Measurements from ENCODE around the gene CTDSP2.

DNA sequence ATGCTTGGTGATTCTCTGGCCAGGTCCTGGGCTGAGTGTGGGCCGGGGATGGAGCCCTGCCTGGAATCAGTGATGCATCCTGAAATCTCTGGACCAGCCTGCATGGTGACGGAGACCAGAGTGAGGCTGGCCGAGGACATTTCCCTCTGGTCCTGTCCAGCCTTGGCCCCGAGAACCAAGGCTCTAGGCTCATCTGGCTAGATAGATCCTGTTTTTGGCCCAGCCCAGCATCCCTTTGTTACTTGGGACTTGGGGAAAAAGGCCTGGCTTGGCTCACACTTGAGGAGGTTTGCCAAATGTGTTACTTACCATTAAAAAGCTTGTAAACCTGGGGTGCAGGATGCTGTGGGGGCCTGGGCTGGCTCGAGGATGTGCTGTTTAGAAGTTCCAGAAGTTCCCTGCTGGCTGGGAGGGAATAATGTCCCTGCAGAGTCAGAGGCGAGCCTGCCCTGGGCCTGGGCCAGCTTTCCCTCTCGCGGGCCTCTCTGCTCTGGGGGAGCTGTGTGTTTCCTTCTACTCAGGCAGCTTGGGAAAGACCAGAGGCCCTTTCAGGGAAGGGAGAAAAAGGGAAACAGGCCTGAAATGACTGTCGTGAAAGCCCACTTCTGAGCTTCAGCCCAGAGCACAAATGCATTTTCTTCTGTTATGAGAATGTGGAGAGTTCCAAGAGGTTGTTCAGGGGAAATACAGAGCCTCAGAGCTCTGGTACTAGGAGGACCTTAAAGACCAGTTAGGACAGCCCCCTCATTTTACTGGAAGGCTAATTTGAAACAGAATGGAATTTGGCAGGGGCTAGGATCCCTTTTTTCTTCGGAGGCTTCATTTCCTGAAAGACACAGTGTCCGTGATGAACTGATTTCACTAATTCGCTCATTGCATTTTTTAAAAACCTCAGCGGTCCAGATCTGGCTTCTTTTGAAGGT, 47.2 kb upstream of the CTDSP2 start:
- TF ChIP-seq POLR2A (IDR thresholded peaks at IDR 0.05; ENCODE audit: low read depth, low read length) (no peak), CREB1 (IDR thresholded peaks at IDR 0.05; ENCODE audit: low read depth) (no peak), NR2C2 (IDR thresholded peaks at IDR 0.05; ENCODE audit: borderline replicate concordance, control insufficient read depth, insufficient read length, low read depth) (no peak), CBX5 (IDR thresholded peaks at IDR 0.05; ENCODE audit: low read depth) (no peak), NR2C1 (IDR thresholded peaks at IDR 0.05) (no peak)
- TF ChIP-seq, protein P1, sequence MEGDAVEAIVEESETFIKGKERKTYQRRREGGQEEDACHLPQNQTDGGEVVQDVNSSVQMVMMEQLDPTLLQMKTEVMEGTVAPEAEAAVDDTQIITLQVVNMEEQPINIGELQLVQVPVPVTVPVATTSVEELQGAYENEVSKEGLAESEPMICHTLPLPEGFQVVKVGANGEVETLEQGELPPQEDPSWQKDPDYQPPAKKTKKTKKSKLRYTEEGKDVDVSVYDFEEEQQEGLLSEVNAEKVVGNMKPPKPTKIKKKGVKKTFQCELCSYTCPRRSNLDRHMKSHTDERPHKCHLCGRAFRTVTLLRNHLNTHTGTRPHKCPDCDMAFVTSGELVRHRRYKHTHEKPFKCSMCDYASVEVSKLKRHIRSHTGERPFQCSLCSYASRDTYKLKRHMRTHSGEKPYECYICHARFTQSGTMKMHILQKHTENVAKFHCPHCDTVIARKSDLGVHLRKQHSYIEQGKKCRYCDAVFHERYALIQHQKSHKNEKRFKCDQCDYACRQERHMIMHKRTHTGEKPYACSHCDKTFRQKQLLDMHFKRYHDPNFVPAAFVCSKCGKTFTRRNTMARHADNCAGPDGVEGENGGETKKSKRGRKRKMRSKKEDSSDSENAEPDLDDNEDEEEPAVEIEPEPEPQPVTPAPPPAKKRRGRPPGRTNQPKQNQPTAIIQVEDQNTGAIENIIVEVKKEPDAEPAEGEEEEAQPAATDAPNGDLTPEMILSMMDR (IDR thresholded peaks at IDR 0.05 in 2 of 3, conservative IDR thresholded peaks at IDR 0.05 in 1 of 3; ENCODE audit: control insufficient read depth in 2 of 3, extremely low read depth in 1 of 3, insufficient read depth in 1 of 3, low read depth in 3 of 3, low read length in 3 of 3) = no peak
- TF ChIP-seq, protein P2, sequence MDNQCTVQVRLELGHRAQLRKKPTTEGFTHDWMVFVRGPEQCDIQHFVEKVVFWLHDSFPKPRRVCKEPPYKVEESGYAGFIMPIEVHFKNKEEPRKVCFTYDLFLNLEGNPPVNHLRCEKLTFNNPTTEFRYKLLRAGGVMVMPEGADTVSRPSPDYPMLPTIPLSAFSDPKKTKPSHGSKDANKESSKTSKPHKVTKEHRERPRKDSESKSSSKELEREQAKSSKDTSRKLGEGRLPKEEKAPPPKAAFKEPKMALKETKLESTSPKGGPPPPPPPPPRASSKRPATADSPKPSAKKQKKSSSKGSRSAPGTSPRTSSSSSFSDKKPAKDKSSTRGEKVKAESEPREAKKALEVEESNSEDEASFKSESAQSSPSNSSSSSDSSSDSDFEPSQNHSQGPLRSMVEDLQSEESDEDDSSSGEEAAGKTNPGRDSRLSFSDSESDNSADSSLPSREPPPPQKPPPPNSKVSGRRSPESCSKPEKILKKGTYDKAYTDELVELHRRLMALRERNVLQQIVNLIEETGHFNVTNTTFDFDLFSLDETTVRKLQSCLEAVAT (IDR thresholded peaks at IDR 0.05) = no peak
- TF ChIP-seq, protein P3, sequence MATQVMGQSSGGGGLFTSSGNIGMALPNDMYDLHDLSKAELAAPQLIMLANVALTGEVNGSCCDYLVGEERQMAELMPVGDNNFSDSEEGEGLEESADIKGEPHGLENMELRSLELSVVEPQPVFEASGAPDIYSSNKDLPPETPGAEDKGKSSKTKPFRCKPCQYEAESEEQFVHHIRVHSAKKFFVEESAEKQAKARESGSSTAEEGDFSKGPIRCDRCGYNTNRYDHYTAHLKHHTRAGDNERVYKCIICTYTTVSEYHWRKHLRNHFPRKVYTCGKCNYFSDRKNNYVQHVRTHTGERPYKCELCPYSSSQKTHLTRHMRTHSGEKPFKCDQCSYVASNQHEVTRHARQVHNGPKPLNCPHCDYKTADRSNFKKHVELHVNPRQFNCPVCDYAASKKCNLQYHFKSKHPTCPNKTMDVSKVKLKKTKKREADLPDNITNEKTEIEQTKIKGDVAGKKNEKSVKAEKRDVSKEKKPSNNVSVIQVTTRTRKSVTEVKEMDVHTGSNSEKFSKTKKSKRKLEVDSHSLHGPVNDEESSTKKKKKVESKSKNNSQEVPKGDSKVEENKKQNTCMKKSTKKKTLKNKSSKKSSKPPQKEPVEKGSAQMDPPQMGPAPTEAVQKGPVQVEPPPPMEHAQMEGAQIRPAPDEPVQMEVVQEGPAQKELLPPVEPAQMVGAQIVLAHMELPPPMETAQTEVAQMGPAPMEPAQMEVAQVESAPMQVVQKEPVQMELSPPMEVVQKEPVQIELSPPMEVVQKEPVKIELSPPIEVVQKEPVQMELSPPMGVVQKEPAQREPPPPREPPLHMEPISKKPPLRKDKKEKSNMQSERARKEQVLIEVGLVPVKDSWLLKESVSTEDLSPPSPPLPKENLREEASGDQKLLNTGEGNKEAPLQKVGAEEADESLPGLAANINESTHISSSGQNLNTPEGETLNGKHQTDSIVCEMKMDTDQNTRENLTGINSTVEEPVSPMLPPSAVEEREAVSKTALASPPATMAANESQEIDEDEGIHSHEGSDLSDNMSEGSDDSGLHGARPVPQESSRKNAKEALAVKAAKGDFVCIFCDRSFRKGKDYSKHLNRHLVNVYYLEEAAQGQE (IDR thresholded peaks at IDR 0.05; ENCODE audit: low read depth, low read length) = no peak
